ENCODE results near the gene HBEGF.
A peak's percentile ranks its signal among the peaks of the same experiment; 100 is the strongest.

HBEGF gene

GRCh38 chr5:140346348-140347221 lies at the start of gene HBEGF:
Gene HBEGF (minus strand): TSS chr5:140346603. CDS start chr5:140346328, 275 bp downstream.
- DNase-seq (ENCODE audit: low spot score), result peak; percentile 76

GRCh38 chr5:140393738-140394137 lies 47.3 kb upstream of the HBEGF start:
- DNase-seq (ENCODE audit: low spot score), result no peak

GRCh38 chr5:140391732-140392131 lies 45.3 kb upstream of the HBEGF start:
- DNase-seq (ENCODE audit: low spot score), result no peak

- no peak for DNase-seq (ENCODE audit: low spot score)
Observed at GRCh38 chr5:140391312-140391711, 44.9 kb upstream of the HBEGF start.

- DNase-seq (ENCODE audit: low spot score), result no peak
Observed at GRCh38 chr5:140388052-140388451, 41.6 kb upstream of the HBEGF start.

GRCh38 chr5:140383300-140383699 lies 36.9 kb upstream of the HBEGF start:
- DNase-seq (ENCODE audit: low spot score), result no peak

GRCh38 chr5:140382866-140383265 lies 36.5 kb upstream of the HBEGF start:
- no peak for DNase-seq (ENCODE audit: low spot score)

- no peak for DNase-seq (ENCODE audit: low spot score)
Observed at GRCh38 chr5:140381972-140382371, 35.6 kb upstream of the HBEGF start.

GRCh38 chr5:140381351-140381750 lies 34.9 kb upstream of the HBEGF start:
- no peak for DNase-seq (ENCODE audit: low spot score)

GRCh38 chr5:140372971-140373487 lies 26.6 kb upstream of the HBEGF start:
- DNase-seq (ENCODE audit: low spot score), result peak; percentile 59

- DNase-seq (ENCODE audit: low spot score), result no peak
Observed at GRCh38 chr5:140371356-140372151, 25.2 kb upstream of the HBEGF start.

- no peak for DNase-seq (ENCODE audit: low spot score)
Observed at GRCh38 chr5:140367256-140368013, 21.0 kb upstream of the HBEGF start.

GRCh38 chr5:140366589-140367255 lies 20.3 kb upstream of the HBEGF start:
- DNase-seq (ENCODE audit: low spot score), result no peak

- DNase-seq (ENCODE audit: low spot score), result no peak
Observed at GRCh38 chr5:140365941-140366340, 19.5 kb upstream of the HBEGF start.

GRCh38 chr5:140365282-140365681 lies 18.9 kb upstream of the HBEGF start:
- no peak for DNase-seq (ENCODE audit: low spot score)

- no peak for DNase-seq (ENCODE audit: low spot score)
Observed at GRCh38 chr5:140364472-140364765, 18.0 kb upstream of the HBEGF start.

GRCh38 chr5:140363631-140364471 lies 17.4 kb upstream of the HBEGF start:
- DNase-seq (ENCODE audit: low spot score), result no peak

- peak; percentile 85 for DNase-seq (ENCODE audit: low spot score)
Observed at GRCh38 chr5:140362875-140363630, 16.6 kb upstream of the HBEGF start.

- no peak for DNase-seq (ENCODE audit: low spot score)
Observed at GRCh38 chr5:140362311-140362710, 15.9 kb upstream of the HBEGF start.

- DNase-seq (ENCODE audit: low spot score), result no peak
Observed at GRCh38 chr5:140361901-140362300, 15.5 kb upstream of the HBEGF start.
